GM23338 (cell line): Measurements from ENCODE around the gene GFRA1. TPM values are rescaled to one million over a fixed set of nuclear protein-coding genes. Genes with fewer than 3 reads are reported as not detected.

Source experiments
- ATAC-seq: fragments of 200-7000 bp; cut with Tn5 transposase; 3 replicates; pipeline ENCODE4 v1.9.1; 2020
- DNase-seq: peaks from one replicate; pipeline ENCODE4 v3.0.0-alpha.2; 2015; ENCODE audit warnings: low spot score
- H2AFZ ChIP-seq: fragments of 200-600 bp; sonication (generic); 2 replicates; pipeline ENCODE4 v1.8.0; 2016; ENCODE audit warnings: antibody characterized with exemption, mild to moderate bottlenecking, moderate library complexity
- H3F3A ChIP-seq: fragments of 200-600 bp; sonication (generic); replicated peaks from 2 replicates; pipeline ENCODE4 v1.8.0; 2017; ENCODE audit warnings: antibody characterized with exemption, mixed run types, low read depth
- H3K27ac ChIP-seq: fragments of 200-600 bp; sonication (generic); 2 replicates; pipeline ENCODE4 v1.6.1; 2016; ENCODE audit warnings: low read depth
- H3K27me3 ChIP-seq: fragments of 200-600 bp; sonication (generic); 2 replicates; pipeline ENCODE4 v1.8.0; 2016; ENCODE audit warnings: mild to moderate bottlenecking, mixed run types, moderate library complexity; ENCODE audit not compliant: insufficient read depth
- H3K36me3 ChIP-seq: fragments of 200-600 bp; sonication (generic); 2 replicates; pipeline ENCODE4 v1.8.0; 2016; ENCODE audit warnings: mild to moderate bottlenecking; ENCODE audit not compliant: insufficient read depth
- H3K4me1 ChIP-seq: fragments of 200-600 bp; sonication (generic); 2 replicates; pipeline ENCODE4 v1.8.0; 2016; ENCODE audit warnings: mild to moderate bottlenecking, moderate library complexity; ENCODE audit not compliant: insufficient read depth
- H3K4me2 ChIP-seq: fragments of 200-600 bp; sonication (generic); 2 replicates; pipeline ENCODE4 v1.7.1; 2017; ENCODE audit warnings: mixed run types
- H3K4me3 ChIP-seq: fragments of 200-600 bp; sonication (generic); 2 replicates; pipeline ENCODE4 v1.6.1; 2016; ENCODE audit warnings: mixed run types
- H3K79me2 ChIP-seq: fragments of 200-600 bp; sonication (generic); replicated peaks from 2 replicates; pipeline ENCODE4 v1.8.0; 2017; ENCODE audit warnings: mild to moderate bottlenecking; ENCODE audit not compliant: insufficient read depth
- H3K9me2 ChIP-seq: fragments of 200-600 bp; sonication (generic); 2 replicates; pipeline ENCODE4 v1.8.0; 2017; ENCODE audit not compliant: insufficient read depth
- H4K20me1 ChIP-seq: fragments of 200-600 bp; sonication (generic); replicated peaks from 2 replicates; pipeline ENCODE4 v1.8.0; 2017; ENCODE audit warnings: mild to moderate bottlenecking; ENCODE audit not compliant: insufficient read depth
- H3K27ac Mint-ChIP-seq: 2 replicates; pipeline ENCODE4 v1.8.0; 2020; ENCODE audit warnings: inconsistent platforms, mild to moderate bottlenecking, moderate library complexity, mixed read lengths
- H3K27me3 Mint-ChIP-seq: 3 replicates; pipeline ENCODE4 v1.8.0; 2022; ENCODE audit warnings: low read depth, mild to moderate bottlenecking, moderate library complexity, mixed read lengths, inconsistent platforms; ENCODE audit not compliant: insufficient read depth, poor library complexity
- H3K36me3 Mint-ChIP-seq: 3 replicates; pipeline ENCODE4 v1.8.0; 2021; ENCODE audit warnings: low read depth, mild to moderate bottlenecking, inconsistent platforms, moderate library complexity, mixed read lengths
- H3K4me1 Mint-ChIP-seq: 3 replicates; pipeline ENCODE4 v1.8.0; 2020; ENCODE audit warnings: mild to moderate bottlenecking, inconsistent platforms, mixed read lengths
- H3K4me3 Mint-ChIP-seq: 3 replicates; pipeline ENCODE4 v1.8.0; 2021; ENCODE audit warnings: moderate library complexity, mild to moderate bottlenecking, inconsistent platforms, mixed read lengths
- H3K9me3 Mint-ChIP-seq: 3 replicates; pipeline ENCODE4 v1.8.0; 2020; ENCODE audit warnings: moderate library complexity, mild to moderate bottlenecking, inconsistent platforms, mixed read lengths
- CREB1 ChIP-seq: fragments of 250-450 bp; sonication (Bioruptor Pico); IDR thresholded peaks from 2 replicates; pipeline ENCODE4 v1.5.0; 2020; ENCODE audit warnings: low read depth, mild to moderate bottlenecking, moderate library complexity
- CTCF ChIP-seq, 2 experiments: fragments of 200-600 bp in 1 of 2; sonication (generic) in 1 of 2; conservative IDR thresholded peaks; 2 replicates each; pipeline versions ENCODE4 v1.5.1 to v1.6.1; 2016 to 2017; ENCODE audit warnings: antibody characterized with exemption in 2 of 2, low read depth in 2 of 2, mild to moderate bottlenecking in 2 of 2, moderate library complexity in 1 of 2
- EZH2 ChIP-seq: fragments of 200-600 bp; sonication (generic); IDR thresholded peaks from one replicate; pipeline ENCODE4 v1.8.0; 2017; ENCODE audit warnings: antibody characterized with exemption, mild to moderate bottlenecking, low read depth; ENCODE audit not compliant: unreplicated experiment
- EZH2phosphoT487 ChIP-seq: fragments of 200-600 bp; sonication (generic); IDR thresholded peaks from one replicate; pipeline ENCODE4 v1.8.1; 2018; ENCODE audit warnings: antibody characterized with exemption; ENCODE audit not compliant: unreplicated experiment
- JUNB ChIP-seq: IDR thresholded peaks from one replicate; pipeline ENCODE4 v1.6.1; 2016; ENCODE audit warnings: antibody characterized with exemption; ENCODE audit not compliant: unreplicated experiment
- NANOG ChIP-seq: IDR thresholded peaks from 2 replicates; pipeline ENCODE4 v1.6.1; 2016; ENCODE audit warnings: antibody characterized with exemption, borderline replicate concordance
- POLR2AphosphoS5 ChIP-seq: IDR thresholded peaks from 2 replicates; pipeline ENCODE4 v1.6.1; 2016; ENCODE audit warnings: antibody characterized with exemption, low read depth
- REST ChIP-seq: IDR thresholded peaks from one replicate; pipeline ENCODE4 v1.6.1; 2018; ENCODE audit warnings: antibody characterized with exemption; ENCODE audit not compliant: unreplicated experiment
- STAT1 ChIP-seq: IDR thresholded peaks from one replicate; pipeline ENCODE4 v1.6.1; 2016; ENCODE audit warnings: antibody characterized with exemption; ENCODE audit not compliant: unreplicated experiment
- ZNF114 ChIP-seq: fragments of 250-450 bp; sonication (Bioruptor Pico); IDR thresholded peaks from 2 replicates; pipeline ENCODE4 v1.5.0; 2020; ENCODE audit warnings: mild to moderate bottlenecking, moderate library complexity
- ZNF331 ChIP-seq: fragments of 250-450 bp; sonication (Bioruptor Pico); IDR thresholded peaks from 2 replicates; pipeline ENCODE4 v1.5.0; 2020; ENCODE audit warnings: low read depth, mild to moderate bottlenecking, moderate library complexity
- polyA plus RNA-seq: library from polyadenylated mRNA; unstranded; fragments of >200 nt; fragmentation: Nextera tagmentation; extraction: Ambion mirVana; gene quantifications from 2 replicates; pipeline ENCODE4 v1.2.1, GENCODE V29; 2016
- total RNA-seq: library from RNA; depleted of rRNA; stranded (reverse); fragments of >200 nt; shearing (Covaris generic); gene quantifications from 2 replicates; pipeline ENCODE4 v1.2.3, GENCODE V29; 2014
- TF ChIP-seq, protein P1 (sequence below): IDR thresholded peaks from 2 replicates; pipeline ENCODE4 v1.6.1; 2016; ENCODE audit warnings: antibody characterized with exemption

GFRA1 gene
- total and polyA plus RNA-seq, 2 experiments from 2014 or later: 1.4 to 2.8 TPM

DNA sequence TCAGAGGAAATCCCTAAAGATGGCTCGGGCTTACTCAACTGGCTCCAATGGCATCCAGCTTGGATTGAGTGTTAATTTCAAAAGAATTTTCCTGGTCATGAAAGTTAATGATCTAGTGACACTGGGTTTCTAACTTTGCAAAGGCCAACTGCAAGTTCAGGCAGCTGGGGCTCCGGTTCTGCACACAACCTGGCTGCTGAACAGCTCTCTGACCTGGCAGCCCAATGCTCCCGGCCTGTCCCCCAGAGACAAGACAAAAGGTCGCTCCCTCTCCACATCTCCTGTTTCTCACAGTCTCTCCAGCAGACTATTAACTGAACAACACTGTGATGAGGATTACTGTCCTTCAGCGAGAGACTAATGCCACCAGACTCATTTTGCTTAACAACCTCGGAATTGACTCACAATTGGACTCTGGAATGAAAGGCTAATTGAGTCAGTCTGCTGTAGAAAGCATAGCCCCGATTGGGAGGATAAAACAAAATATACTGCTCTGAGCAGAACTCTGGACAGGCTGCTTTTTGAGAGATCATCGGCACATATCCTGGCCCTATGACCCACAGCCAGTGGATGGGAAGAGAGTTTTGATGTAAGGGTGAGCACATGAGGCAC, 174.5 kb downstream of the GFRA1 start (continued):
- TF ChIP-seq, protein P1, sequence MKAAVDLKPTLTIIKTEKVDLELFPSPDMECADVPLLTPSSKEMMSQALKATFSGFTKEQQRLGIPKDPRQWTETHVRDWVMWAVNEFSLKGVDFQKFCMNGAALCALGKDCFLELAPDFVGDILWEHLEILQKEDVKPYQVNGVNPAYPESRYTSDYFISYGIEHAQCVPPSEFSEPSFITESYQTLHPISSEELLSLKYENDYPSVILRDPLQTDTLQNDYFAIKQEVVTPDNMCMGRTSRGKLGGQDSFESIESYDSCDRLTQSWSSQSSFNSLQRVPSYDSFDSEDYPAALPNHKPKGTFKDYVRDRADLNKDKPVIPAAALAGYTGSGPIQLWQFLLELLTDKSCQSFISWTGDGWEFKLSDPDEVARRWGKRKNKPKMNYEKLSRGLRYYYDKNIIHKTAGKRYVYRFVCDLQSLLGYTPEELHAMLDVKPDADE: no peak
- no peak for TF ChIP-seq EZH2phosphoT487

- Histone ChIP-seq H3K9me2 (no peaks in the 10 kb centered on the region), H3F3A (no peaks in the 10 kb centered on the region), H3K27me3 (no peaks in the 10 kb centered on the region), H4K20me1 (no peaks in the 10 kb centered on the region), H3K4me2 (no peak overlapping the region), H2AFZ (peak overlapping the region; percentile 23; the same call in 1 of the 2 replicates), H3K79me2 (no peaks in the 10 kb centered on the region), H3K36me3 (no peaks in the 10 kb centered on the region), H3K4me3 (no peak overlapping the region), H3K27ac (no peak overlapping the region), H3K4me1 (no peaks in the 10 kb centered on the region)
- H3K36me3 Mint-ChIP-seq: no peaks in the 10 kb centered on the region
- no peaks in the 10 kb centered on the region for H3K9me3 Mint-ChIP-seq
- peaks cover 10% of the 10 kb centered on the region; the same call in 2 of the 3 replicates for H3K4me1 Mint-ChIP-seq
- no peak for DNase-seq
- H3K27me3 Mint-ChIP-seq: peaks cover 8% of the 10 kb centered on the region
- peak; percentile 46 for ATAC-seq
- no peak overlapping the region for H3K27ac Mint-ChIP-seq
- no peak overlapping the region for H3K4me3 Mint-ChIP-seq
- TF ChIP-seq REST: no peak
- TF ChIP-seq, protein P1: no peak
- TF ChIP-seq ZNF331 (CRISPR knock-in tag): no peak
- TF ChIP-seq POLR2AphosphoS5: no peak
- TF ChIP-seq EZH2phosphoT487: no peak
- no peak for TF ChIP-seq NANOG
- TF ChIP-seq CTCF (conservative IDR thresholded peaks at IDR 0.05; ENCODE audit: low read depth in 2 of 2): no peak
- TF ChIP-seq STAT1: no peak
- no peak for TF ChIP-seq JUNB
- TF ChIP-seq EZH2: no peak
- no peak for TF ChIP-seq CREB1 (CRISPR knock-in tag)
- no peak for TF ChIP-seq ZNF114
Observed at GRCh38 chr10:116097239-116097784, 175.7 kb downstream of the GFRA1 start.
